NCI-H82 treated with DMSO at 0.1 percent for 48 hours (cell line): ENCODE data around the gene U2AF2.

Experiments
- DNase-seq: peaks from one replicate; lab custom pipeline; 2025; ENCODE audit not compliant: unreplicated experiment; lab: John Stamatoyannopoulos, UW

The U2AF2 gene

GRCh38 chr19:55674459-55674840, 19.6 kb downstream of the U2AF2 start:
- DNase-seq, result no peak

GRCh38 chr19:55674841-55675660, 20.2 kb downstream of the U2AF2 start, which contains the start of gene EPN1:
Gene EPN1 (plus strand): TSS chr19:55675226. CDS start chr19:55678628, 3,402 bp downstream.
- peak; percentile 83 for DNase-seq

GRCh38 chr19:55675661-55676354, 21.0 kb downstream of the U2AF2 start:
- no peak for DNase-seq

- no peak for DNase-seq
Observed at GRCh38 chr19:55676383-55676782, 21.5 kb downstream of the U2AF2 start.

- DNase-seq, result no peak
Observed at GRCh38 chr19:55676889-55677505, 22.2 kb downstream of the U2AF2 start.

- no peak for DNase-seq
Observed at GRCh38 chr19:55677572-55678028, 22.8 kb downstream of the U2AF2 start.

GRCh38 chr19:55678121-55678671, 23.4 kb downstream of the U2AF2 start:
- DNase-seq, result no peak

GRCh38 chr19:55679343-55680257, 24.8 kb downstream of the U2AF2 start:
- no peak for DNase-seq

- no peak for DNase-seq
Observed at GRCh38 chr19:55680339-55681130, 25.7 kb downstream of the U2AF2 start.

GRCh38 chr19:55681131-55682092, 26.6 kb downstream of the U2AF2 start:
- no peak for DNase-seq

- no peak for DNase-seq
Observed at GRCh38 chr19:55683449-55684261, 28.8 kb downstream of the U2AF2 start.

GRCh38 chr19:55684946-55685681, 30.3 kb downstream of the U2AF2 start:
- no peak for DNase-seq

GRCh38 chr19:55685776-55686175, 30.9 kb downstream of the U2AF2 start:
- DNase-seq, result no peak

GRCh38 chr19:55686311-55687050, 31.6 kb downstream of the U2AF2 start:
- DNase-seq, result no peak

- DNase-seq, result no peak
Observed at GRCh38 chr19:55687281-55688201, 32.7 kb downstream of the U2AF2 start.
